ACC112 (cell line): Measurements from ENCODE around the gene ZBTB7C.

ENCODE experiments used
- H2AFZ ChIP-seq: fragments of 200-600 bp; sonication (generic); one replicate; pipeline ENCODE4 v1.6.0; 2017; ENCODE audit warnings: antibody characterized with exemption, low read length; ENCODE audit not compliant: unreplicated experiment
- H3K27ac ChIP-seq: fragments of 200-600 bp; sonication (generic); 2 replicates; pipeline ENCODE4 v1.5.1; 2014; ENCODE audit warnings: low read depth, mild to moderate bottlenecking, antibody characterized with exemption, low read length, moderate library complexity
- H3K27me3 ChIP-seq: fragments of 200-600 bp; sonication (generic); 2 replicates; pipeline ENCODE4 v1.6.1; 2014; ENCODE audit warnings: mild to moderate bottlenecking, antibody characterized with exemption, low read length, moderate library complexity, mixed read lengths; ENCODE audit not compliant: insufficient read depth
- H3K36me3 ChIP-seq: fragments of 200-600 bp; sonication (generic); 2 replicates; pipeline ENCODE4 v1.6.1; 2016; ENCODE audit warnings: mild to moderate bottlenecking, antibody characterized with exemption, low read length, moderate library complexity, mixed read lengths; ENCODE audit not compliant: insufficient read depth
- H3K4me1 ChIP-seq: fragments of 200-600 bp; sonication (generic); one replicate; pipeline ENCODE4 v1.6.1; 2016; ENCODE audit warnings: low read length, mixed read lengths; ENCODE audit not compliant: insufficient read depth, unreplicated experiment, control insufficient read depth
- H3K4me3 ChIP-seq: fragments of 200-600 bp; sonication (generic); 2 replicates; pipeline ENCODE4 v1.5.1; 2014; ENCODE audit warnings: mild to moderate bottlenecking, low read depth, low read length
- H3K79me2 ChIP-seq: fragments of 200-600 bp; sonication (generic); one replicate; pipeline ENCODE4 v1.6.0; 2016; ENCODE audit warnings: low read length; ENCODE audit not compliant: control insufficient read depth, unreplicated experiment, insufficient read depth

ZBTB7C gene

DNA sequence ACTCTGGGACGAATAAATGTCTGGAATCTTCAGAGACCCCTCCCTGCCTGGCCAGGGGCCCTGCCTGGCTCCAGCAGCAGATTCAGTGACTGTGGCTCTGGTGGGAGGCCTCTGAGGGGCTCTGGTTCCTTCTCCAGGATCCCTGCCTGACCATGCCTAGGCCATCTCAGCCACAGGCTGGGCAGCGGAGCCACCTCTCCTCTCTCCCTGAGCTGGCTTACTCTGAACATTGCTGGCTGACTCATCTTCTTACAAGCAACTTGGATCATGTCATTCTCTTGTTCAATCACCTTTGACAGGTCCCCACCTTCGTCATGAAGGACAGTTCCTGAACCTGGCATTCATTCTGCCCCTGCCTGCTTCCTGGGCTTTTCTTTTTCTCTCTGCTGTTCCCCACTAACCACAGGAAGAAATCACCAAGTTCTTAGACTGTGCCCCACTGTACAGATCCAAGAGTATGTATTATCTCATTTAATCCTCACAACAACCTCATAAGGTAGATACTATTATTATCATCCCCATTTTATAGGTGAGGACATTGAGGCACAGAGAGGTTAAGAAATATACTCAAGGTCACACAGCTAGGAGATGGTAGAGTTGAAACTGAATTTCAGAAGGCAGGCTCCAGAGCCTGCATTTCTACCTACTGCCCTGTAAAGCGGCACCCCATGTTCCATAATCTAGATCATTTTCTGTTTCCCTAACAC is 323.2 kb downstream of the ZBTB7C start:
- H3K4me1 ChIP-seq = no peaks in the 10 kb centered on the region
- H2AFZ ChIP-seq = no peak overlapping the region
- no peak overlapping the region for H3K27ac ChIP-seq
- no peaks in the 10 kb centered on the region for H3K79me2 ChIP-seq
- H3K36me3 ChIP-seq = no peaks in the 10 kb centered on the region
- peaks cover 5% of the 10 kb centered on the region; the same call in 1 of the 2 replicates for H3K27me3 ChIP-seq
- H3K4me3 ChIP-seq = no peak overlapping the region

DNA sequence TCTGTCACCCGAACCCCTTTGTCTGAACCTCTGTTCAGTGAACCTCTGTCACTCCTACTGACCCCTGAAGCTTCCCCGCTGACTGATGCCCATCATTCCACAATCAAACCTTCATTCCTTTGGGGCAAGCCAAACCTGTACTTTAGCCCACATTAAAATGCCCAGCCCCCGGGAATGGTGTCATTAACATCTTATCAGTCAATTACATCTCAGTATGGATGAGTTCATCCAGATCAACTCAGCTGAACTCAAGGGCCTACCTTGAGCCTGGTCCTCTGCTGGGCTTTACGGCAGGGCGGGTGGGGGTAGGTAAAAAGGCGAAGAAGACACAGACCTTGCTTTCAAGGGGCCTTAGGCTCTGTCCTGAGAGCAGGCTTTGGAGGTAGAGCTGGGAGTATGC is 324.3 kb downstream of the ZBTB7C start:
- Histone ChIP-seq H3K27me3 (peaks cover 5% of the 10 kb centered on the region; the same call in 1 of the 2 replicates), H3K27ac (no peak overlapping the region), H3K4me3 (no peak overlapping the region), H3K79me2 (no peaks in the 10 kb centered on the region), H3K4me1 (no peaks in the 10 kb centered on the region), H2AFZ (no peak overlapping the region), H3K36me3 (no peaks in the 10 kb centered on the region)

DNA sequence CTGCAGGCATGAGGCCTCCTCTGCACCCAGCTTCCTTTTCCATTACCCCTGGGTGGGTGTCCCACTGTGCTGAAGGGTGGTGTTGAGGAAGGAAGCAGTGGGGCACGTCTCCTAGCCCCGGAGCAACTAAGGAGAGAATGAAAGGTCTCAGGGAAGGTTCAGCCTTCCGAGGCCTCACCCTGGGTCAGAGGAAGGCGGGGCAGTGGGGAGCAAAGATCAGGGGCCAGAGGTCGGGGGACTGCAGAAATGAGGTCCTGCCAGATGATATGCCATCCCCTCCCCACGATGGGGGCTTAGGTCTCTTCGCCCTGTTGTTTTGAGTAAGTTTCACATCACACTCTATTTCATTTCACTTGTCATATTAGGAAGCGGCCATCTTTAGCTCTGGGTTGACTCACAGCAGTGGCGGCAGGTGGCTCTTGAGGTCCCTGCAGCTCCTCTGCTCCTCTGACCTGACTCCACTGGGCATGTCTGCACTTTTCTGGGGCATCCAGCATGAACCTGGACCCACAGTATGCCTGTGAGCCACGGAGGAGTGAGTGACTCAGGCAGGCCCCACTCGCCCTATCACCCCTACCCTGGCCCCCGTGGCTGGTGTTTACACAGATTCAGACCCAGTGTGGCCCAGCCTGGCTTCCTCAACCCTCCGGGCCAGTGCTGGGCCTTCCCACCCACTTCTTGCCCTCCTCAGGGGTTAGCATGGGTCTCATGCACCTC is 325.0 kb downstream of the ZBTB7C start:
- H3K27ac ChIP-seq = no peak overlapping the region
- peaks cover 8% of the 10 kb centered on the region for H3K27me3 ChIP-seq
- no peak overlapping the region for H2AFZ ChIP-seq
- H3K4me1 ChIP-seq = no peaks in the 10 kb centered on the region
- no peak overlapping the region for H3K4me3 ChIP-seq
- H3K36me3 ChIP-seq = no peaks in the 10 kb centered on the region
- H3K79me2 ChIP-seq = no peaks in the 10 kb centered on the region

DNA sequence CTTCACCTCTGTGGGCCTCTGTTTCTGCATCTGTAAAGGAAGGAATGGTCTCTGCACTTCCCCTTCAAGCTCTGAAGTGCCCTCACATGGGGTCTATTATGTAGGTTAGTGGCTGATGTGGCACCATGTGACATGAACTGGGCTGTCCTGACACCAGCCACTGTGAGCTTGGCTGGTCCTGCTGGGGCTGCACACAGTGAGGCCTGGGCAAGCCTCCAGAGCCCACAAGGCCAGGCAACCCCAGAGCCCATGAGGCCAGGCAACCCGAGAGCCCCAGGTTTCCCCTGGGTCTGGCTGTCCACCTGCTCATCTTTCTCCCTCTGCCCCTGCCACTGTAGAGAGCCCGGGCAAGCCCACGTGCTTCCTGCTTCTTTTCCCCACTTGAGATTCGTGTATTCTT is 328.6 kb downstream of the ZBTB7C start:
- no peak overlapping the region for H2AFZ ChIP-seq
- no peaks in the 10 kb centered on the region for H3K4me1 ChIP-seq
- H3K79me2 ChIP-seq = no peaks in the 10 kb centered on the region
- no peaks in the 10 kb centered on the region for H3K36me3 ChIP-seq
- H3K4me3 ChIP-seq = no peak overlapping the region
- H3K27ac ChIP-seq = no peak overlapping the region
- peaks cover 18% of the 10 kb centered on the region for H3K27me3 ChIP-seq

DNA sequence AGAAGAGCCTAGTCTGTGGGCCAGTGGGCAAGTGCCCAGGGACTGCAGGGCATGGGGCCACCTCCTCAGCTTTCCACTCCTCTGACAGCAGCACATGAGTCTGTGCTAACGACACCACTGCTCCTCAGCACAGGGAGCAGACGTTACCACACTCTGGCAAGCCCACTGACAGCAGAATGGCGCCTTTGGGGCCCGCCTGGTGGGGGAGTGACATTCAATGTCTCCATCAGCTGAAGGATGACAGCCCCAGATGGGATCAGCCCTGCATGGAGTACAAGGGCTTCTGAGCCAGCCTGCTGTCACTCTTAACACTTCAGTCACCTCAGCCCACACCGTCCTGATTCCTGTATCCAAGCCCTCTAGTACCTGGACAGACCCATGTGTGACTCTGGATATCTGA is 329.3 kb downstream of the ZBTB7C start:
- H3K4me1 ChIP-seq = no peaks in the 10 kb centered on the region
- no peaks in the 10 kb centered on the region for H3K79me2 ChIP-seq
- no peak overlapping the region for H3K4me3 ChIP-seq
- H3K36me3 ChIP-seq = no peaks in the 10 kb centered on the region
- no peak overlapping the region for H2AFZ ChIP-seq
- H3K27me3 ChIP-seq = peaks cover 23% of the 10 kb centered on the region
- no peak overlapping the region for H3K27ac ChIP-seq

DNA sequence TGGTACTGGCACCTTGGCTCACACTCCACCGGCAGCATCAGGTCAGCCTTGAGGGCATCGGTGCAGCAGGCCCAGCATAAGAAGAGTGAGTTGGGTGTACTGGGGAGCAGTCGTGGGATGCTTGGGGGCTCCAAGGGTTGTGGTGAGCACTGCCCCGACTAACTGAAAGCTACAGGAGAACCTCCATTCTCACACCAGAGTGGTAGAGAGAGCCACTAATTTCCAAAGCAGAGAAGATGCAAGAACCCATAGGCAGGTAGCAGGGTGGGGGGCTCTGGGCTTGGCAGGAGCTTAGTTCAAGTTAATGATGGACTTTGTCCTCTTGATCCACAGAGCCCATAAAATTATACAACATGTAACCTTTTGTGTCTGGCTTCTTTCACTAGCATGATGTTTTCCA is 330.7 kb downstream of the ZBTB7C start:
- Histone ChIP-seq H3K4me1 (no peaks in the 10 kb centered on the region), H3K27ac (no peak overlapping the region), H2AFZ (no peak overlapping the region), H3K36me3 (no peaks in the 10 kb centered on the region), H3K4me3 (no peak overlapping the region), H3K79me2 (no peaks in the 10 kb centered on the region), H3K27me3 (peaks cover 30% of the 10 kb centered on the region)

DNA sequence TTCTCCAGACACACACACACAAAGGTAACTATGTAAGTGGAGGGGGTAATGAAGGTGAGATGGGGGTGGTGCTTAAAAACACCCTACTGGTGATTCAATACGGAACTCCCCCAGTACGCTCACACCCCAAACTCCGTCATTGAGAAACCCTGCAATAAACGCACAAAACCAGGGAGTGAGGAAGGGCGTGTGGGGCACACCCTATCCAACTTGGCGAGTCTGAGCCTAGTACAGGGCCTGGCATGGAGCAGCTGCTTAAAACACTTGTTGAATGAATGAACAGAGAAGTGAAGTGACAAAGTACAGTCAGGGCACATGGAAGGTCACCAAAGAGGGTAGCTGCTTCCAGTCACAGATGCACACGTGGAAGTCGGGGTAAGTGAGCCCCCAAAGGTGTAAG is 331.9 kb downstream of the ZBTB7C start:
- Histone ChIP-seq H3K4me1 (no peaks in the 10 kb centered on the region), H3K27me3 (peaks cover 37% of the 10 kb centered on the region), H3K36me3 (no peaks in the 10 kb centered on the region), H3K4me3 (no peak overlapping the region), H3K79me2 (no peaks in the 10 kb centered on the region), H3K27ac (no peak overlapping the region), H2AFZ (no peak overlapping the region)

DNA sequence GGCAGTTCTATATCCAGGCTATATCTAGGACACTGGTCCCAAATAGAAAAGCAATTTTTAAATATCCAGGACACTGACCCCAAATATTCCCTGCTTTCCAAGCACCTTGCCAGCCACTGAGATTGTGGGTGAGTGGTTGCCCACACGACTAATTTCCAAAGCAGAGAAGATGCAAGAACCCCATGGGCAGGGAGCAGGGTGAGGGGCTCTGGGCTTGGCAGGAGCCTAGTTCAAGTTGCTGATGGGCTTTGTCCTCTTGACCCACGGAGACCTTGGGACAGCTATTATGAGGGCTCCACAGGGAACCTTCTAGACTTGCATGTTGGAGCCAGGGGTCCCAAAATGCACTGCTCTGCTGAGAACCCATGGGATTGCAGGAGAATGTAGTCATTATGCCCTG is 332.7 kb downstream of the ZBTB7C start:
- H2AFZ ChIP-seq = no peak overlapping the region
- H3K4me1 ChIP-seq = no peaks in the 10 kb centered on the region
- peaks cover 46% of the 10 kb centered on the region for H3K27me3 ChIP-seq
- no peak overlapping the region for H3K27ac ChIP-seq
- H3K79me2 ChIP-seq = no peaks in the 10 kb centered on the region
- H3K4me3 ChIP-seq = no peak overlapping the region
- H3K36me3 ChIP-seq = no peaks in the 10 kb centered on the region

DNA sequence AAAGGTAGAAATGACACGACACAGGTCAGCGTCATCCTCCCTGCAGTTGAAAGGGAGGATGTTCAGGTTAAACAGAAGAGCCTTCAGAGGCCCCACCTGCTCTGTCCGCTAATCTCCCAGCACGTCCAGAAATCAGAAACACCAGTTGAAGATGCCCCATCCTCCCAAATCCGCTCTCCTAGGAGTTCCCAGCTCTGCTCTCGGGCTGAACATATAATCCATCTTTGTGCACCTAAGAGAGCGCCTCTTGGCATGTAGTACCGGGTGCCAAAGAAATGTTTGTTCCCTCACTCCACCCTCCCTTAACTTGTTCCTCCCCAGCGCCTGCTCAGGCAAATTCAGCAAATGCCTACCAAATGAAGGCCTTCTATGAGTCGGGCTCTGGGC is 333.5 kb downstream of the ZBTB7C start:
- no peak overlapping the region for H3K4me3 ChIP-seq
- no peaks in the 10 kb centered on the region for H3K79me2 ChIP-seq
- H3K4me1 ChIP-seq = no peaks in the 10 kb centered on the region
- H2AFZ ChIP-seq = no peak overlapping the region
- no peaks in the 10 kb centered on the region for H3K36me3 ChIP-seq
- H3K27me3 ChIP-seq = peaks cover 53% of the 10 kb centered on the region
- no peak overlapping the region for H3K27ac ChIP-seq

DNA sequence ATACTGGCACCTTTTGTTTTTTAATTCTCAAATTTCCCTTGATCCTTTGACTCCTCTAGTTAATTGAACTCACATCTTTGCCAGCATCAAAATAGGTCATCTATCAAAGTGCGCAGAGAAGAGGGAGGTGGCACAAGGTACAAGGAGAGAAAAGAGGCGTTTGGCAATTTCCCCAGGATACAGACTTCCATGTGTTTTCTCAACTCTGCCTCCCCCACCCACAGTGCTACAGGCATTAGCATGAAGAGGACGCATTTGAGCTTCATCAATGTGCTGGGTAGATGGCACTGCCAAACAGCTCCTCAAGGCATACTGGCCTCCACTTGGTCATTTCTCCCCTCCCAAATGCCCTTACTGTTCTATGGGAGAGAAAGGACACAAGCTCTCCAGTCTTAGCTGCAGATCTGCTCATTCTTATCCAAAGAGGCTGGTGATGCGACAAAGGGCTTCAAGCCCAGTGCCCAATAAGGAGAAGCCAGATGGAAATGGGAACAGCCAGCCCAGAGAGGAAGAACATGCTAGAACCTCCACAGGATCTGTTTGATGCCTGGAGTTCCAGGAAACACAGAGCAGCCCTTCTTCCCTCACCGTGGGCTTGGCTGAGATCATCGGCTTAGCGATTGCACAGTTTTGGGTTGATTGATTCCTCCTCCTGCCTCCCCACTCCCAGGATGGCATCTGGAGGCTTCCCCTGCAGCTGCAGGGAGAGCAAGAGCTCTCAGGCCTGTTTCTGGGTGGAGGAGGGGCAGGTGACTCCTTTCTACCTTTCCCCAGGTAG is 334.1 kb downstream of the ZBTB7C start:
- no peak overlapping the region for H3K4me3 ChIP-seq
- no peak overlapping the region for H2AFZ ChIP-seq
- no peaks in the 10 kb centered on the region for H3K4me1 ChIP-seq
- H3K36me3 ChIP-seq = no peaks in the 10 kb centered on the region
- H3K27ac ChIP-seq = no peak overlapping the region
- no peaks in the 10 kb centered on the region for H3K79me2 ChIP-seq
- H3K27me3 ChIP-seq = peaks cover 59% of the 10 kb centered on the region
